Renal pelvis (tissue), 4 donors: ENCODE results near the gene CACNA2D2. TPM values are rescaled to one million over a fixed set of nuclear protein-coding genes. Genes with fewer than 3 reads are reported as not detected.
A peak's percentile ranks its signal among the peaks of the same experiment; 100 is the strongest.

Experiments
- DNase-seq: peaks from one replicate; pipeline ENCODE4 v3.0.0-alpha.2; 2013
- polyA plus RNA-seq, 3 donors: library from polyadenylated mRNA; unstranded; fragments of 120-200 nt; gene quantifications; one replicate each; pipeline ENCODE4 v1.2.1, GENCODE V29; 2013; ENCODE audit not compliant: insufficient read length in 3 of 3

CACNA2D2 gene
- polyA plus RNA-seq, 3 donors, result 17.2 to 18.3 (median 17.9) TPM

DNA sequence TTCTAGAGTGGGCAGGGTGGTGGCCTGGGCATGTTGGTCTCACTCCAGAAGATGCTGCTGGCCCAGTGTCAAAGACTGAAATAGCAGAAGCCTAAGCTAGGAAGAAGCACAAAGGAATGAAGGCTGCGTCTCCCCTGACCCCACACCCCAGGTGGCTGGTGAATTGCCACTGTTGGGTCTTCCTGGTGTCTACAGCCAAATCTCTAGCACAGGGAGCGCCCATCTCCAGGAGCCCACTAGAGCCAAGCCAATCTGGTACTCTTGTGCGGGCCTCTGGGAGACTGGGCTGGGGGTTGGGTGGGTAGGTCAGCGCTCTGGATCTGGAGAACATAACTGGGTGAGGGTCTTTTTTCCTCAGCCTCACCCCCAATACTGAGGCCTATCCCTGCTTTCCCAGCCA lies 176.3 kb downstream of the CACNA2D2 start:
- no peak for DNase-seq

DNA sequence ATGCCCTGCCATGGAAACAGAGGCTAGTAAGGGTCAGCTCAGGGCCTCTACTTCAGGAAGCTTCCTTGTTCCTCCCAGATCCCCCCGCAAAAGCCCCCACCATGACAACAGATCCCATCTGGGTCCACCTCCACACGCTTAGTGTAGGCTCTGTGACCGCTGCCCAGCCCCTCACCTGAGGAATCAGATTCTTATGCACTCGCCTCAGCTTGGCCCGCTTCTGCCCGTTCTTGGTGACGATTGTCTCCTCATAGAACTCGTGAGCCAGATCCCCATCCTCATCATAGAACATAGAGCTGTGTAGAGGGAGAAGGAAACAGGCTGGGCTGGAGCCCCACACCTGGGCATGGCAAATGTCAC lies 177.3 kb downstream of the CACNA2D2 start:
- no peak for DNase-seq

DNA sequence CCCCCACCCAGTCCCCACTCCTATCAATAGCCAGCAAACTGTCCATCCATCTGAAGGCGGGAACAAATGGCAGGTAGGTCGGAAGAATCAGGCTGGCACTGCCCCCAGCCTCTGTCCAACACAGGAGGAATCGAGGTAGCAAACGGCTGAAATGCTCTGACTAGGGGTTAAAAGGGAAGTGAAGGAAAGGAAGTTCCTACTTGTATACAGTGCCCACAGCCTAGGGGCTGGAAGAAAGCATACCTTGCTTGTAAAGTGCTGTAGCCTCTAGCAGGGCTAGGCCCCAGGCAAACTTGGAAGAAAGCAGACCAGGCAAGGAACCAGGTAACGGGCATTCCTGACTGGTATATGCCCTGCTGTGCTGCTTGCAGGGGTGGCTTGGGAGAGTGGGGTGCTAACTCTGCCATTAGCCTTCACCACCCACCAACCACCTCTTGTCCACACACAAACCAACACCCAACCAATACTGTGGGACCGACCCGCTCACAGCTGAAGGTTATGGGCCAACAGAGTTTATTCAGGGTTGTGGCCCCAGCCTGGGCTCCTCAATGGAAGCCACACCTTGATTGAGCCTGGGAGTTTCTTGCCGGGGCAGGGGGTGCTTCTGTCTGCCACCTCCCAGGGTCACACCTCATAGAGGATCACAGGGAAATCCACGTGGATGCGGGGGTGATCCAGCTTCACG lies 177.8 kb downstream of the CACNA2D2 start:
- DNase-seq, result no peak

DNA sequence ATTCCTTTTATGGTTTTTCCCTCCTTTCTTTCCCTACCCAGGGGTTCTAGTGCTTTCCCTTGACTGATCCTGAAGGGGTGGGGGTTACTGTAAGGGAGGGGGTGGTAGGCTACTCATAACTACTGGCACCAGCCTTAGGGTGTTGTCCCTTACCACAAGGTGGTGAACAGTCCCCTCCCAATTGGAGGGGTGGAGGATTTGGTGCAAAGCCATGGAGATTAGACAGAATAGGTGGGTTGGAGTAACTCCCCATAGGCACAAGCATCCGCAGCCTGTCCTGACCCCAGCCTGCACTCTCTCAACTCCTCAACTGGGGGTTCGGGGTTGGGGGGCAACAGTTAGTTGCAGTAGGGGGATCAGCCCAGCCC lies 178.3 kb downstream of the CACNA2D2 start:
- DNase-seq, result no peak

DNA sequence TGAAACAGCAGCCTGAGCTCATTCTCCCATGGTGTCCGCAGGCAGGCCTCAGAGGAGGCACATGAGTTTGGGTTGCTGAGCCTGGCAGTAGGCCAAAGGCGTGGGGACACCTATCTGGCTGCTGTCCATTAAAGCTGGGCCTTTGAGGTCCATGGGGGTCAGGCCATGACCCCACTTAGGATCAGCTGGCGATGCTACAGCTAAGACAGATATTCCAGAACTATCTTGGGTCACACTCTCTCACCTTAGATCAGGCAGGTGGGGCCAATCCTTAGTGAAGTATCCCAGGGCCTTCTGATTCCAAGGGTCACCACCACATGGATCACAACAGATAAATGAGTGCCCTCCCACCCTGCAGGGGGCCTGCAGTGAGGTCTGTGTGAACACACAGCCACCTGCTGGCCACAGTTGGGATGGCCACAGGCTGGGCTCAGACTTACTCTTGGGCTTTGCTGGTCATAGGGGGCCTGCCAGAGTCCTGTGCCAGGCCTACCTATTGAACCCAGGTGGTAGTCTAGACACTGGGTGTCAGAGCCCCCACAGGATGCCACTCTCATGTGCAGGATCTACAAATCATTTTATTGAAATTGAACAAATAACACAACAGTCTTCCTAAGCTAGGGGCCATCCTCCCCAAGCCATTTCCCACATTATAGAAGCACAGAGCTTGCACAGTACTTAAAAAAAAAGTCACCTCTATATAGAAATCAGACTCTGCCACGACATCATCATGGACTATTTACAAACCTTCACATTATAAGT lies 178.9 kb downstream of the CACNA2D2 start:
- no peak for DNase-seq

DNA sequence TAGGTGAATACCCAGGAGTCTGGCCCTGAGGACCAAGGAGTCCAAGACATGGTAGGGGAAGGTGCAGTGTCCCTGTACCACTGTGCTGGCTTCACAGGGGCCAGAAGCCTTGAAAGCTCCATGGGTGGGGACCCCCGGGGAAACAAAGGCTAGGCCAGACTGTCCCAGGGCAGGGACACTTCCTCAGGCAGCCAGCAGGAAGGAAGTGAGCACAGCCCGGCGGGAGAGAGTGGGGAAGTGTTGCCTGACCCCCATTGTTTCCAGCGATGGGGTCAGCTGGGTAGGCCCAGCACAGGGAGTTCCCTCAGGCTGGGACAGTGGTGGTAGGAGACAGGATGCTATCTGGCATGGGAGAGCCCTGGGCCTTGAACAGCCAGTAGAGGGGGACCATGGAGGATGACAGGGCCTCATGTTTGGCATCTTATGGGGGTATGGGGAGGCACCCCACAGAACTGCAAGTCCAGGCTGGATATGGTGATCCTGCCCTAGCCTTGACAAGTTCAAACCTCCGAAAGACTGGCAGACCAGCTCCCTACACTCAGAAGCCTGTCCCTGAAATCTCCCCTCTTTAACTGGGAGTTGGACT lies 179.7 kb downstream of the CACNA2D2 start:
- no peak for DNase-seq

DNA sequence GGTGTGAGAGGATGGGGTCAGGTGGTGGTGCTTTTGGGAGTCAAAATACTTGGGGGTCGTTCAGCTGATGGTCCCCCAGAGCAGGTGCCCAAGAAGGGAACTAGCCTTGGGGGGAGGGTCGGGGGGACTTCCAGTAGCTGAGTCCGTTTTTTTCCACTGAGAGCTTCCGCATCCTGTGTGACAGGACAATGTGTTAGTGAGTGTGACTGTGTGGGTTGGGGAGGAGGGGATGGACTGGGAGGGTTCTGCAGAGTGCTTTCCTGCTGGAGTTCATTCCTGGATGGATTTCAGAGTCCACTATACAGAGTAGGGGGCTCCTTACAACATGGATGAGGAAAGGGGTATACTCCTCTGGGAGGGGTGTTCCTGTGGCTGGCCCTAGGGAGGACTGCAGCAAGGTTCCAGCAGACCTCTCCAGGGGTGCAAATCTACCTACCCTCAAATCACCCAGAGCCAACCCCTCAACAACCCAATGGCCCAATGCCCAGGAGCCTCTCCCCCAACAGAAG lies 180.3 kb downstream of the CACNA2D2 start:
- DNase-seq, result no peak

DNA sequence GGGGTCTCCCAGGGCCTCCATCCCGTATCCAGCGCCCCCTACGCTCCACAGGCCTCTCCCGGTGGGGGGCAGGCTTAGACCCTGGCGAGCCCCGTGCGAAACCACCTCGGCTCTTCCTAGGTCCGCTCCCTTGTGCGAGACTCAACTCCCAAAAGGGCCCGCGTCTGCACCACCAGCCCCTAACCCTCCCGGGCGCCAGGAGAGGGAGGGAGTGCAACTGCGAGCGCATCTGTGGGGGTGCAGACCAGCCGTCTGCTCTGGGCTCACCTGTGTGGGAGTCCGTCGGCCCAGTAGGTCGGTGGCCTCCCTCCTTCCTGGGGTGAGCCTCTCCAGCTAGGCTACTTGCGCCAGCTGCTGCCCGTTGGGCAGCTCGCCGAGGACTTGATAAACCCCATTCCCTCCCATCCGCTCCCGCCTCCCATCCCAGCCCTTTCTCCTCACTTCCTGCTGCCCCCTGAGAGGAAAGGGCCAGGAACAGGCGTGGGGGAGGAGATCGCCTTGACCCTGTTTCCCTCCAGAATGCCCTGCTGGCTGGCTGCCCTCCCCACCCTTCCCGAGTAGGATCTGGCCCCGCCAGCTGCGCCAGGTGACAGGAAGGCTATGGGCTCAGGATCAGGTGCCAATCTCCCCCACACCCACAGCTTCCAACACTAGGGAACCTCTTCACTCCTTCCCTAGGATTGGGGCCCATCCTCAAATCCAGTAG lies 180.9 kb downstream of the CACNA2D2 start, which contains the start of gene HYAL2:
Gene HYAL2, minus strand, starts transcription at position 360 of the 706 bp plus-strand sequence. CDS start 2,256 bp downstream, outside the sequence.
- no peak for DNase-seq

DNA sequence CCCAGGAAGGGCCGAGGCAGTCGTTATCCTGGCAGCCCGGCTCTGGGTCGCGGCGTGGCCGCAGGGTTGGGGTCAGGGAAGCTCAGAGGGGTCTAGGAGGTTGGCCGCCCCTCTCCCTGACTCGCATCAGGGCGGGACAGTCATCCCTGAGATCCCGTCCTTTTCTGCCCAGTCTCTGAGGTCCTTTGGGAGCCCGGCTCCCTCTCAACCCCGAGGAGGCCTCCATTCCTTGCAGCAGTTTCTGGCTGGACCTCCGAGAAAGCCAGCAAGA lies 181.4 kb downstream of the CACNA2D2 start:
- DNase-seq, result no peak

DNA sequence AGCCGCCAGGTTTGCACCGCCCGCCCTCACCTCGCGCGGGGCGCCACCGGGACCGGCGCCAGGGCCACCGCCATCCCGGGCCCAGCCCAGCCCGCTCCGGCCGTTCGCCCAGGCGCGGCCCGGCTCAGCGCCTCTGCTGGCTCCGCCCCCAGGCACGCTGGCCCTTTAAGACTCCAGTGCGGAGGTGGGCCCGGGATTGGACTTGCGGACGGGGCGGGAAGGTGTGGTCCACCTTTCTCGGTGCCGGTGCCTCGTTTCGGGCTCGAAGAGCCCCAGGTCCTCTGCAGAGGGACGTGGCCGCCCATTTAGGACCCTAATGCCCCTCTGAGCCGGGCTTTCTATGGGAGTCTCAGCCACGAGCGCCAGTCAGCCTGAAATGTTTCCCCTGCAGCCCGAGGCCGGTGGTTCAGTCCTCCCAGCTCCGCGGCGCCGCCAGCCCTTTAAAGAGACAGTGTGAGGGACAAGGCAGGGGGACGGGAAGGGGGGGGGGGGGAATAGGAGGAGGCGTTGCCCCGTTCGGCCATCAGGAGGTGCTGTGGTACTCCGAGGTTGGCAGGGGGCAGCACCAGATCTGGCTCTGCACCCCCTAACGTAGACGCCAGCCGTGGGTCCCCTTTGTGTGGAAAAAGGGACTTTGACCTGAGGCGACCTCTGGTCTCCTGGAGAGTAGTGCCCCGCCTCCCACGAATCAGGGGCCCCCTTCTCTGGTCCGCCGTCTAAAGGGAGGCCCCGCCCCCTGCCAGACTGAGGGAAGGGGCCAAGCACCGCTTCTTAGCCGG lies 181.9 kb downstream of the CACNA2D2 start:
- peak; percentile 91 for DNase-seq

- peak; percentile 88 for DNase-seq
Measured at GRCh38 chr3:50320853-50321335, 182.5 kb downstream of the CACNA2D2 start.

GRCh38 chr3:50319894-50320625 lies 183.4 kb downstream of the CACNA2D2 start:
- DNase-seq, result no peak

GRCh38 chr3:50319181-50319893 lies 184.1 kb downstream of the CACNA2D2 start:
- DNase-seq, result no peak

DNA sequence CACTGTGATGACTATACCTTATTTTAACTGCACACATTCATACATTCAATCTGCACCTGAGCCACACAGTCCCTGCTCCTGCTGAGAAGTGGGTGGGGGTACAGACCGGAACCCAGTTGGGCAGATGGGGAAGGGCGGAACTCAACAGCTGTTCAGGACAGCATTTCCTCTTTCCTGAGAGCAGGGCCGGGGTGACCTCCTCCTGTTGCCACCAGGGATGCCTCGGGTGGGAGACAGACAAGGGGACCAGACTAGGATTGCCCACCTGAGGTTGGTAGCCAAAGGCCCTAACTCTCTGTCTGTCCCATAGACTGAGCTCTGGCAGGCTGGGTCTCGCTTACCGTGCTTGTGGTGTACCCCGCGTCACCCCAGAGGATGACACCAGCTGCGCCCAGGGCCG lies 184.8 kb downstream of the CACNA2D2 start:
- DNase-seq, result no peak

DNA sequence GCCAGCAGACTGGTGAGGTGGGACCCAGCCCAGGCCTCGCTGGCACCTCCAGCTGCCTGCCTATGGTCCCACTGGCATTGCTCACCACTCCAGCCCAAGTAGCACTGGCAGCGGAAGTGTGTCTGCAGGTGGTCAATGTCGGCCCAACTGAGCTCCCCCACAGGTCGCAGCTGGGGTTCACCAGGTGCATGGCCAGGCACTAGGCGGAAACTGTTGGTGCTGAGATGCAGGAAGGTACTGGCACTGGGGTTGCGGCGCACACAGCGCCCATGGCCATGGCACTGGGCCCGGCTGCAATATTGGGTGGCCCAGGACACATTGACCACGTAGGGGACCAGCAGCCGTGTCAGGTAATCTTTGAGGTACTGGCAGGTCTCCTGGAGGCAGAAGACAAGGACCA lies 185.3 kb downstream of the CACNA2D2 start:
- DNase-seq, result no peak

- DNase-seq, result no peak
Measured at GRCh38 chr3:50317300-50317699, 186.1 kb downstream of the CACNA2D2 start.

- no peak for DNase-seq
Measured at GRCh38 chr3:50316657-50317242, 186.7 kb downstream of the CACNA2D2 start.

GRCh38 chr3:50314816-50315215 lies 188.6 kb downstream of the CACNA2D2 start:
- DNase-seq, result no peak

GRCh38 chr3:50314342-50314741 lies 189.1 kb downstream of the CACNA2D2 start:
- DNase-seq, result no peak
